Vagina (tissue), 2 donors: ENCODE data around the gene KDM4B. TPM values are rescaled to one million over a fixed set of nuclear protein-coding genes. Genes with fewer than 3 reads are reported as not detected.
"Not testable (repeated sequence)": the region's sequence is repeated elsewhere in the genome, so short reads cannot be mapped to it uniquely, and the experiment has no call there.

ENCODE experiments used
- DNase-seq, 2 donors: peaks; one replicate each; pipeline ENCODE4 v3.0.0-alpha.2; 2017; ENCODE audit errors: extremely low spot score in 2 of 2
- H3K27ac ChIP-seq: fragments of 200-600 bp; sonication (generic); one replicate; pipeline ENCODE4 v1.5.1; 2019
- H3K27me3 ChIP-seq: fragments of 200-600 bp; sonication (generic); one replicate; pipeline ENCODE4 v1.5.1; 2019
- H3K36me3 ChIP-seq, 2 donors: fragments of 200-600 bp; sonication (generic); one replicate each; pipeline ENCODE4 v1.5.1; 2017 to 2019
- H3K4me1 ChIP-seq: fragments of 200-600 bp; sonication (generic); one replicate; pipeline ENCODE4 v1.5.1; 2019
- H3K4me3 ChIP-seq, 2 donors: fragments of 200-600 bp; sonication (generic); 1 replicate in 1 of 2; 2 replicates in 1 of 2; pipeline ENCODE4 v1.5.1; 2016 to 2019
- H3K9me3 ChIP-seq: fragments of 200-600 bp; sonication (generic); one replicate; pipeline ENCODE4 v1.5.1; 2019
- POLR2A ChIP-seq, 2 donors: fragments of 450-650 bp; IDR thresholded peaks; one replicate each; pipeline ENCODE4 v1.6.1; 2017; ENCODE audit warnings: antibody characterized with exemption in 2 of 2, mild to moderate bottlenecking in 2 of 2, moderate library complexity in 2 of 2
- POLR2AphosphoS5 ChIP-seq, 2 donors: sonication (generic); formaldehyde crosslinking; IDR thresholded peaks; one replicate each; pipeline ENCODE4 v1.9.0; 2017; ENCODE audit warnings: antibody characterized with exemption in 2 of 2, mild to moderate bottlenecking in 2 of 2, low read depth in 1 of 2; ENCODE audit not compliant: insufficient read depth in 1 of 2
- intact Hi-C: fragments of 100-400 bp; cut with DNase I; formaldehyde crosslinking; loops from one replicate; pipeline ENCODE4 v1.15.1; 2023
- total RNA-seq: library from RNA; depleted of rRNA; stranded (reverse); fragments of >200 nt; gene quantifications from one replicate; pipeline ENCODE4 v1.2.3, GENCODE V29; 2016
- TF ChIP-seq, protein P1 (sequence below), 3 experiments: fragments of 450-650 bp in 2 of 3; fragments of 200-600 bp in 1 of 3; sonication (generic) in 1 of 3; IDR thresholded peaks; one replicate each; pipeline ENCODE4 v1.5.1; 2017 to 2019; ENCODE audit warnings: antibody characterized with exemption in 3 of 3, mild to moderate bottlenecking in 2 of 3, moderate library complexity in 2 of 3

Gene KDM4B
- total RNA-seq, 1 donor from 2014 or later = 59.7 TPM

DNA sequence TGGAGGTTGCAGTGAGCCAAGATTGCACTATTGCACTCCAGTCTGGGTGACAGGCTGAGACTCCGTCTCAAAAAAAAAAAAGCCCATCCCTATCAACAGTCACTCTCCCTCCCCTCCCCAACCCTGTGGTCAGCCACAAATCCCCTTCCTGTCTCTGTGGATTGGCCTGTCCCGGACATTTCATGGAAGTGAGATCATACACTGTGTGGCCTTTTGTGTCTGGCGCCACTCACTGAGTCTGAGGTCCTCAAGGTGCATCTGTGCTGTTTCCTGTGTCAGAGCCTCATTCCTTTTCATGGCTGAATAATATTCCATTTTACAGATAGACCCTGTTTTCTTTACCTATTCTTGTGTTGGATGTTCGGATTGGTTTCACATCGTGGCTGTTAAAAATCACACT is 222.2 kb downstream of the KDM4B start:
- H3K4me3 ChIP-seq = no peak overlapping the region
- H3K4me1 ChIP-seq = no peaks in the 10 kb centered on the region
- no peaks in the 10 kb centered on the region for H3K36me3 ChIP-seq
- no peaks in the 10 kb centered on the region for H3K9me3 ChIP-seq
- H3K27me3 ChIP-seq = no peaks in the 10 kb centered on the region
- intact Hi-C loops = no loop called here
- no peak overlapping the region for H3K27ac ChIP-seq
- TF ChIP-seq POLR2AphosphoS5 (IDR thresholded peaks at IDR 0.05; ENCODE audit: insufficient read depth in 1 of 2, low read depth in 1 of 2) (no peak), POLR2A (IDR thresholded peaks at IDR 0.05) (no peak)
- TF ChIP-seq, protein P1, sequence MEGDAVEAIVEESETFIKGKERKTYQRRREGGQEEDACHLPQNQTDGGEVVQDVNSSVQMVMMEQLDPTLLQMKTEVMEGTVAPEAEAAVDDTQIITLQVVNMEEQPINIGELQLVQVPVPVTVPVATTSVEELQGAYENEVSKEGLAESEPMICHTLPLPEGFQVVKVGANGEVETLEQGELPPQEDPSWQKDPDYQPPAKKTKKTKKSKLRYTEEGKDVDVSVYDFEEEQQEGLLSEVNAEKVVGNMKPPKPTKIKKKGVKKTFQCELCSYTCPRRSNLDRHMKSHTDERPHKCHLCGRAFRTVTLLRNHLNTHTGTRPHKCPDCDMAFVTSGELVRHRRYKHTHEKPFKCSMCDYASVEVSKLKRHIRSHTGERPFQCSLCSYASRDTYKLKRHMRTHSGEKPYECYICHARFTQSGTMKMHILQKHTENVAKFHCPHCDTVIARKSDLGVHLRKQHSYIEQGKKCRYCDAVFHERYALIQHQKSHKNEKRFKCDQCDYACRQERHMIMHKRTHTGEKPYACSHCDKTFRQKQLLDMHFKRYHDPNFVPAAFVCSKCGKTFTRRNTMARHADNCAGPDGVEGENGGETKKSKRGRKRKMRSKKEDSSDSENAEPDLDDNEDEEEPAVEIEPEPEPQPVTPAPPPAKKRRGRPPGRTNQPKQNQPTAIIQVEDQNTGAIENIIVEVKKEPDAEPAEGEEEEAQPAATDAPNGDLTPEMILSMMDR (IDR thresholded peaks at IDR 0.05) = no peak
- no peak for DNase-seq

DNA sequence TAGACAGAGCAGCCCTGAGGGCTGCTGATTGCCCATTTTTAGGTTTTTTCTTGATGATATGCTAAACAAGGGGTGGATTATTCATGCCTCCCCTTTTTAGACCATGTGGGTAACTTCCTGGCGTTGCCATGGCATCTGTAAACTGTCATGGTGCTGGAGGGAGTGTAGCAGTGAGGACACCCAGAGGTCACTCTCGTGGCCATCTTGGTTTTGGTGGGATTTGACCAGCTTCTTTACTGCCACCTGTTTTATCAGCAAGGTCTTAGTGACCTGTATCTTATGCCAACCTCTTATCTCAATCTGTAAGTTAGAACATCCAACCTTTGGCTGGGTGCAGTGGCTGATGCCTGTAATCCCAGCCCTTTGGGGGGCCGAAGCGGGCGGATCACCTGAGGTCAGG is 223.7 kb downstream of the KDM4B start:
- Histone ChIP-seq H3K27me3 (no peaks in the 10 kb centered on the region), H3K4me3 (no peak overlapping the region), H3K36me3 (no peaks in the 10 kb centered on the region), H3K4me1 (no peaks in the 10 kb centered on the region), H3K27ac (no peak overlapping the region), H3K9me3 (no peaks in the 10 kb centered on the region)
- DNase-seq = no peak
- TF ChIP-seq POLR2AphosphoS5 (IDR thresholded peaks at IDR 0.05; ENCODE audit: insufficient read depth in 1 of 2, low read depth in 1 of 2) (no peak), POLR2A (IDR thresholded peaks at IDR 0.05) (no peak)
- TF ChIP-seq, protein P1 (IDR thresholded peaks at IDR 0.05) = no peak
- intact Hi-C loops = no loop called here

DNA sequence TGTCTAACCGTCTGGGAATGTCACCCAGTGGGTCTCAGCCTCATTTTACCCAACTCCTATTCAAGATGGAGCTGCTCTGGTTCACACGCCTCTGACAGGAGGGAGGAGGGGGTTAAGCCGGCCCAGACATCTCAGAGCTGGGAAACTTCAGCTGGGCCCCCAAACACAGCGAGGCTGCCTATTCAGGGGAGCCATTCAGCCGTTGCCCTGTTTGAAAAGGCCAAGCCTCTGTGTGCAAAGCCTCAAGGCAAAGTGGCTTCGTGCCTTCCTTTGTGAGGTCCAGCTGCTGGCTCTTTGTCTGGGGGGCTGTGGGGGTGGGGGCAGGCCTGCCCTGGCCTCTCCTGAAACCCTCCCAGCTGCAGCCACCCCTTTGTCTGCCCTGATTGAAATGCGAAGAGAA is 224.3 kb downstream of the KDM4B start:
- DNase-seq = no peak
- intact Hi-C loops = no loop called here
- H3K4me3 ChIP-seq = no peak overlapping the region
- H3K4me1 ChIP-seq = no peaks in the 10 kb centered on the region
- no peak overlapping the region for H3K27ac ChIP-seq
- no peaks in the 10 kb centered on the region for H3K9me3 ChIP-seq
- H3K36me3 ChIP-seq = no peaks in the 10 kb centered on the region
- TF ChIP-seq POLR2A (IDR thresholded peaks at IDR 0.05) = no peak
- TF ChIP-seq, protein P1 (IDR thresholded peaks at IDR 0.05) = no peak
- no peak for TF ChIP-seq POLR2AphosphoS5 (IDR thresholded peaks at IDR 0.05; ENCODE audit: insufficient read depth in 1 of 2, low read depth in 1 of 2)
- no peaks in the 10 kb centered on the region for H3K27me3 ChIP-seq

DNA sequence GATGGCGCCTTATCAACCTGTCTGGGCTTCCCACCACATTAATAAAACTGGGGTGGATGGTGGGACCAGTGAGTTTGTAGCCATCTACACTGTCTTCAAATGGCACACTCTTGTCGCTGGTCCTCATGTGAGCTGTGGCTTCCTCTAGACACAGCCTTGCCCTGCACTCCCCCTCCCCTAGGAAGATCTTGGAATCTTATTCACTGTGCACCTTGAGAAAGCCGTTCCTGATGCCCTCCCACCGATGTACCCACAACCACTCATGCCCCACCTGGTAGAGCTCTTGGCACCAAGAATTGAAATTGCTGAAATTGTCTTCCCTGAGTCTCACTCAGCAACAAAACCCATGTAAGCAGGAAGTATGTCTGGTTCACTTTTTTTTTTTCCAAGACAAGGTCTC is 225.7 kb downstream of the KDM4B start:
- intact Hi-C loops = no loop called here
- H3K4me3 ChIP-seq = no peak overlapping the region
- no peak overlapping the region for H3K27ac ChIP-seq
- no peaks in the 10 kb centered on the region for H3K36me3 ChIP-seq
- TF ChIP-seq POLR2AphosphoS5 (IDR thresholded peaks at IDR 0.05; ENCODE audit: insufficient read depth in 1 of 2, low read depth in 1 of 2) = no peak
- no peak for TF ChIP-seq POLR2A (IDR thresholded peaks at IDR 0.05)
- TF ChIP-seq, protein P1 (IDR thresholded peaks at IDR 0.05) = no peak
- DNase-seq = no peak
- H3K9me3 ChIP-seq = no peaks in the 10 kb centered on the region
- no peaks in the 10 kb centered on the region for H3K4me1 ChIP-seq
- H3K27me3 ChIP-seq = no peaks in the 10 kb centered on the region

DNA sequence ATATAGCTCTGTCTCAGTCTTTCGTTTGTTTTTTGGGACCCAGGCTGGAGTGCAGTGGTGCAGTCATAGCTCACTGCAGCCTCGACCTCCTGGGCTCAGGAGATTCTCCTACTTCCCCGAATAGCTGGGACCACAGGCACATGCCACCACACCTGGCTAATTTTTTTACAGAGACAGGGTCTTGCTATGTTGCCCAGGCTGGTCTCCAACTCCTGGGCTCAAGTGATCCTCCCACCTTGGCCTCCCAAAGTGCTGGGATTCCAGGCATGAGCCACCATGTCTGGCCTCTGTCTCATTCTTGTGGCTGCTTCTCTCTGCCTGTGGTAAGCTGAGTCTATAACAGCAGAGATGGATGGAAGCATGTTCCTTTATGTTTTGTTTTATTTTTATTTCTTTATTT is 226.7 kb downstream of the KDM4B start:
- H3K4me3 ChIP-seq, intact Hi-C loops, H3K36me3 ChIP-seq, H3K27ac ChIP-seq, H3K27me3 ChIP-seq, DNase-seq, H3K4me1 ChIP-seq, H3K9me3 ChIP-seq: not testable (repeated sequence)

DNA sequence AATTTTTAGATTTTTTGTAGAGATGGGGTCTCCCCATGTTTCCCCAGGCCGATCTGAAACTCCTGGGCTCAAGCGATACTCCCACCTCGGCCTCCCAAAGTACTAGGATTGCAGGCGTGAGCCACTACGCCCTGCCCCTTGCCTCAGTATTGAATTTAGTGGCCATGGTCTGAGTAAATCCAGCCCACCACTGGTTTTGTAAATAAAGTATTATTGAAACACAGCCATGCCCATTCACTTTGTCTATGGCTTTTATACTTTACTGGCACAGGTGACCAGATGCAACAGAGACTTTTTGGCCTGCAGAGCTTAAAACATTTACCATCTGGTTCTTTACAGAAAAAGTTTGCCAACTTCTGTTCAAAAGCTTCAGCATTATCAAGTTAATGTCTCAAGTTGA is 227.9 kb downstream of the KDM4B start:
- no peak overlapping the region for H3K27ac ChIP-seq
- H3K9me3 ChIP-seq = peaks cover 5% of the 10 kb centered on the region
- H3K4me1 ChIP-seq = no peaks in the 10 kb centered on the region
- H3K36me3 ChIP-seq = no peaks in the 10 kb centered on the region
- H3K27me3 ChIP-seq = no peaks in the 10 kb centered on the region
- no peak for DNase-seq
- no peak for TF ChIP-seq POLR2AphosphoS5 (IDR thresholded peaks at IDR 0.05; ENCODE audit: insufficient read depth in 1 of 2, low read depth in 1 of 2)
- TF ChIP-seq, protein P1 (IDR thresholded peaks at IDR 0.05) = no peak
- no peak for TF ChIP-seq POLR2A (IDR thresholded peaks at IDR 0.05)
- intact Hi-C loops = no loop called here
- no peak overlapping the region for H3K4me3 ChIP-seq
